Measurements from ENCODE around the gene UBL4B.

Gene UBL4B

GRCh38 chr1:110113551-110113950 is 1.3 kb downstream of the UBL4B start:
- FAIRE-seq: no peak
- DNase-seq (ENCODE audit: low spot score): no peak

GRCh38 chr1:110114173-110114572 is 1.9 kb downstream of the UBL4B start:
- FAIRE-seq: no peak

GRCh38 chr1:110114784-110115183 is 2.5 kb downstream of the UBL4B start:
- no peak for DNase-seq (ENCODE audit: low spot score)
- no peak for FAIRE-seq

More at GRCh38 chr1:110114173-110114572, 1.9 kb downstream of the UBL4B start:
- DNase-seq (ENCODE audit: low spot score): no peak

- no peak for FAIRE-seq
Measured at GRCh38 chr1:110118636-110119396, 6.6 kb downstream of the UBL4B start.

GRCh38 chr1:110119843-110120242 is 7.6 kb downstream of the UBL4B start:
- no peak for DNase-seq (ENCODE audit: low spot score)
- no peak for FAIRE-seq

More at GRCh38 chr1:110118636-110119396, 6.6 kb downstream of the UBL4B start:
- no peak for DNase-seq (ENCODE audit: low spot score)

- DNase-seq (ENCODE audit: low spot score): no peak
- FAIRE-seq: no peak
Measured at GRCh38 chr1:110120960-110121561, 8.8 kb downstream of the UBL4B start.

- DNase-seq (ENCODE audit: low spot score) (no peak), FAIRE-seq (peak; percentile 17)
Measured at GRCh38 chr1:110123224-110123623, 11.0 kb downstream of the UBL4B start.

GRCh38 chr1:110125810-110126209 is 13.6 kb downstream of the UBL4B start:
- FAIRE-seq: peak; percentile 44
- no peak for DNase-seq (ENCODE audit: low spot score)

GRCh38 chr1:110130113-110130591 is 17.9 kb downstream of the UBL4B start:
- DNase-seq (ENCODE audit: low spot score) (no peak), FAIRE-seq (no peak)

GRCh38 chr1:110130989-110131388 is 18.7 kb downstream of the UBL4B start:
- FAIRE-seq: no peak
- no peak for DNase-seq (ENCODE audit: low spot score)

GRCh38 chr1:110132682-110133081 is 20.4 kb downstream of the UBL4B start:
- DNase-seq (ENCODE audit: low spot score) (no peak), FAIRE-seq (no peak)

- DNase-seq (ENCODE audit: low spot score): no peak
- no peak for FAIRE-seq
Measured at GRCh38 chr1:110133436-110133835, 21.2 kb downstream of the UBL4B start.

GRCh38 chr1:110134050-110134595 is 21.9 kb downstream of the UBL4B start:
- no peak for DNase-seq (ENCODE audit: low spot score)
- no peak for FAIRE-seq

GRCh38 chr1:110135246-110135645 is 23.0 kb downstream of the UBL4B start:
- DNase-seq (ENCODE audit: low spot score) (no peak), FAIRE-seq (no peak)

- FAIRE-seq (no peak), DNase-seq (ENCODE audit: low spot score) (no peak)
Measured at GRCh38 chr1:110135666-110136065, 23.4 kb downstream of the UBL4B start.

- no peak for FAIRE-seq
- DNase-seq (ENCODE audit: low spot score): no peak
Measured at GRCh38 chr1:110136911-110137310, 24.7 kb downstream of the UBL4B start.

GRCh38 chr1:110138956-110139355 is 26.7 kb downstream of the UBL4B start:
- no peak for DNase-seq (ENCODE audit: low spot score)
- no peak for FAIRE-seq

GRCh38 chr1:110144366-110144765 is 32.1 kb downstream of the UBL4B start:
- DNase-seq (ENCODE audit: low spot score) (no peak), FAIRE-seq (no peak)

GRCh38 chr1:110148961-110149360 is 36.7 kb downstream of the UBL4B start:
- no peak for FAIRE-seq
- DNase-seq (ENCODE audit: low spot score): no peak

GRCh38 chr1:110150330-110151174 is 38.3 kb downstream of the UBL4B start, which contains the start of gene SLC6A17:
TSS of gene SLC6A17 (plus strand) at chr1:110150494. CDS start at chr1:110166930, 16,436 bp downstream.
- FAIRE-seq: peak; percentile 87

GRCh38 chr1:110151175-110151669 is 39.0 kb downstream of the UBL4B start:
- DNase-seq (ENCODE audit: low spot score) (no peak), FAIRE-seq (no peak)

More at GRCh38 chr1:110150330-110151174, 38.3 kb downstream of the UBL4B start, which contains the start of gene SLC6A17:
- DNase-seq (ENCODE audit: low spot score): peak; percentile 89

Measured in urothelium cell line (cell line).